Renal cortex interstitium (tissue), 11 donors: ENCODE data around the gene CA6. TPM values are rescaled to one million over a fixed set of nuclear protein-coding genes. Genes with fewer than 3 reads are reported as not detected.
A peak's percentile ranks its signal among the peaks of the same experiment; 100 is the strongest.
"Not testable (repeated sequence)": the region's sequence is repeated elsewhere in the genome, so short reads cannot be mapped to it uniquely, and the experiment has no call there.

Experiments used
- DNase-seq, 11 donors: peaks; one replicate each; pipeline ENCODE4 v3.0.0-alpha.2; 2013; ENCODE audit warnings: low read depth in 9 of 11, low spot score in 4 of 11; ENCODE audit errors: extremely low read depth in 1 of 11
- polyA plus RNA-seq, 3 donors: library from polyadenylated mRNA; unstranded; fragments of 120-200 nt; gene quantifications; one replicate each; pipeline ENCODE4 v1.2.1, GENCODE V29; 2013; ENCODE audit not compliant: insufficient read length in 3 of 3

The CA6 gene
- polyA plus RNA-seq, 3 donors = 0.11 to 0.17 (median 0.14) TPM

- DNase-seq = no peak
Measured at GRCh38 chr1:8925406-8925805, 20.3 kb upstream of the CA6 start.

GRCh38 chr1:8925960-8926359, 19.7 kb upstream of the CA6 start:
- DNase-seq = no peak

- DNase-seq = no peak
Measured at GRCh38 chr1:8926707-8927694, 18.7 kb upstream of the CA6 start.

- no peak for DNase-seq
Measured at GRCh38 chr1:8930116-8930515, 15.6 kb upstream of the CA6 start.

- DNase-seq = not testable (repeated sequence)
Measured at GRCh38 chr1:8937051-8937450, 8.6 kb upstream of the CA6 start.

GRCh38 chr1:8937701-8938100, 8.0 kb upstream of the CA6 start:
- no peak for DNase-seq

- no peak for DNase-seq
Measured at GRCh38 chr1:8938232-8938999, 7.3 kb upstream of the CA6 start.

- DNase-seq = no peak
Measured at GRCh38 chr1:8939000-8939265, 6.7 kb upstream of the CA6 start.

- DNase-seq = no peak
Measured at GRCh38 chr1:8939362-8939995, 6.2 kb upstream of the CA6 start.

GRCh38 chr1:8941906-8942305, 3.8 kb upstream of the CA6 start:
- no peak for DNase-seq

- DNase-seq = peak in 1 of 11 donors; percentile 36
Measured at GRCh38 chr1:8943498-8944405, 1.9 kb upstream of the CA6 start.

GRCh38 chr1:8947127-8947691, 1.5 kb downstream of the CA6 start:
- DNase-seq = no peak

- DNase-seq = no peak
Measured at GRCh38 chr1:8950309-8950708, 4.6 kb downstream of the CA6 start.

- DNase-seq = no peak
Measured at GRCh38 chr1:8951231-8951630, 5.6 kb downstream of the CA6 start.

GRCh38 chr1:8955406-8955805, 9.7 kb downstream of the CA6 start:
- DNase-seq = no peak

- no peak for DNase-seq
Measured at GRCh38 chr1:8956461-8957349, 11.0 kb downstream of the CA6 start.

- DNase-seq = no peak
Measured at GRCh38 chr1:8962812-8963530, 17.3 kb downstream of the CA6 start.
